Sigmoid colon (tissue), 4 donors: ENCODE data around the gene BBS5.
"Not testable (repeated sequence)": the region's sequence is repeated elsewhere in the genome, so short reads cannot be mapped to it uniquely, and the experiment has no call there.

Experiments
- CTCF ChIP-seq, 4 experiments: fragments of 450-650 bp in 3 of 4; fragments of 200-600 bp in 1 of 4; IDR thresholded peaks; one replicate each; pipeline ENCODE4 v1.5.1; 2016 to 2019; ENCODE audit warnings: antibody characterized with exemption in 4 of 4, mild to moderate bottlenecking in 3 of 4, moderate library complexity in 2 of 4
- EP300 ChIP-seq, 4 donors: sonication (generic); formaldehyde crosslinking; IDR thresholded peaks; one replicate each; pipeline ENCODE4 v1.6.1; 2017; ENCODE audit warnings: antibody characterized with exemption in 4 of 4
- POLR2A ChIP-seq, 2 donors: fragments of 450-650 bp; IDR thresholded peaks; one replicate each; pipeline ENCODE4 v1.6.1; 2016; ENCODE audit warnings: antibody characterized with exemption in 2 of 2, mild to moderate bottlenecking in 2 of 2, moderate library complexity in 2 of 2
- POLR2AphosphoS5 ChIP-seq, 4 donors: sonication (generic); formaldehyde crosslinking; IDR thresholded peaks; one replicate each; pipeline ENCODE4 v1.6.1; 2017; ENCODE audit warnings: antibody characterized with exemption in 4 of 4

- not testable (repeated sequence) for TF ChIP-seq CTCF, POLR2AphosphoS5, POLR2A, EP300 (IDR thresholded peaks at IDR 0.05)
These were observed 35.5 kb downstream of the BBS5 start for GRCh38 chr2:169514758-169515157.
